NT2/D1 (cell line): ENCODE results near the gene NDNF.

Source experiments
- DNase-seq: peaks from one replicate; pipeline ENCODE4 v3.0.0-alpha.2; 2011; ENCODE audit warnings: low read depth, low spot score
- H3K27me3 ChIP-seq: 2 replicates; pipeline ENCODE4 v1.6.0; 2011; ENCODE audit warnings: mild to moderate bottlenecking; ENCODE audit not compliant: insufficient read length, insufficient read depth
- H3K36me3 ChIP-seq: 2 replicates; pipeline ENCODE4 v1.6.1; 2011; ENCODE audit warnings: mild to moderate bottlenecking, low read length, mixed read lengths; ENCODE audit not compliant: insufficient read depth, insufficient read length
- H3K4me1 ChIP-seq: 2 replicates; pipeline ENCODE4 v1.5.1; 2011; ENCODE audit not compliant: insufficient read depth, insufficient read length
- H3K4me3 ChIP-seq: 2 replicates; pipeline ENCODE4 v1.5.1; 2011; ENCODE audit warnings: low read depth; ENCODE audit not compliant: insufficient read length
- H3K9ac ChIP-seq: 2 replicates; pipeline ENCODE4 v1.6.0; 2011; ENCODE audit warnings: low read depth; ENCODE audit not compliant: insufficient read length
- H3K9me3 ChIP-seq: 2 replicates; pipeline ENCODE4 v1.5.1; 2011; ENCODE audit warnings: mild to moderate bottlenecking, low read length; ENCODE audit not compliant: insufficient read depth
- SUZ12 ChIP-seq: IDR thresholded peaks from 2 replicates; pipeline ENCODE4 v1.6.1; 2011; ENCODE audit not compliant: insufficient read length, insufficient read depth; ENCODE audit errors: extremely low read depth
- YY1 ChIP-seq: IDR thresholded peaks from 2 replicates; pipeline ENCODE4 v1.6.1; 2011; ENCODE audit not compliant: insufficient read length, insufficient read depth
- ZNF274 ChIP-seq: IDR thresholded peaks from 2 replicates; pipeline ENCODE4 v1.6.1; 2011; ENCODE audit warnings: mild to moderate bottlenecking, low read depth, low read length

Gene NDNF

GRCh38 chr4:121041307-121042090, 30.8 kb downstream of the NDNF start:
- H3K4me3 ChIP-seq = no peak overlapping the region
- H3K4me1 ChIP-seq = no peaks in the 10 kb centered on the region
- no peak overlapping the region for H3K9ac ChIP-seq
- no peaks in the 10 kb centered on the region for H3K27me3 ChIP-seq
- H3K9me3 ChIP-seq = no peaks in the 10 kb centered on the region
- no peaks in the 10 kb centered on the region for H3K36me3 ChIP-seq
- peak; percentile 6 for DNase-seq
- TF ChIP-seq SUZ12 = no peak
- no peak for TF ChIP-seq YY1
- no peak for TF ChIP-seq ZNF274

GRCh38 chr4:121034017-121034416, 38.3 kb downstream of the NDNF start:
- no peaks in the 10 kb centered on the region for H3K36me3 ChIP-seq
- H3K27me3 ChIP-seq = no peaks in the 10 kb centered on the region
- H3K4me3 ChIP-seq = no peak overlapping the region
- no peaks in the 10 kb centered on the region for H3K9me3 ChIP-seq
- DNase-seq = no peak
- H3K4me1 ChIP-seq = no peaks in the 10 kb centered on the region
- H3K9ac ChIP-seq = no peak overlapping the region
- TF ChIP-seq SUZ12 (no peak), ZNF274 (no peak), YY1 (no peak)

- no peak for DNase-seq
- Histone ChIP-seq H3K4me3 (no peak overlapping the region), H3K9me3 (no peaks in the 10 kb centered on the region), H3K9ac (no peak overlapping the region), H3K27me3 (no peaks in the 10 kb centered on the region), H3K4me1 (no peaks in the 10 kb centered on the region), H3K36me3 (no peaks in the 10 kb centered on the region)
- TF ChIP-seq ZNF274 (no peak), SUZ12 (no peak), YY1 (no peak)
These were observed 41.6 kb downstream of the NDNF start for GRCh38 chr4:121030711-121031110.

GRCh38 chr4:121030131-121030530, 42.2 kb downstream of the NDNF start:
- Histone ChIP-seq H3K9ac (no peak overlapping the region), H3K27me3 (no peaks in the 10 kb centered on the region), H3K4me1 (no peaks in the 10 kb centered on the region), H3K4me3 (no peak overlapping the region), H3K9me3 (no peaks in the 10 kb centered on the region), H3K36me3 (no peaks in the 10 kb centered on the region)
- TF ChIP-seq SUZ12 = no peak
- no peak for TF ChIP-seq YY1
- no peak for TF ChIP-seq ZNF274
- no peak for DNase-seq

- no peaks in the 10 kb centered on the region for H3K9me3 ChIP-seq
- TF ChIP-seq SUZ12 (no peak), ZNF274 (no peak), YY1 (no peak)
- H3K36me3 ChIP-seq = no peaks in the 10 kb centered on the region
- no peak for DNase-seq
- H3K27me3 ChIP-seq = no peaks in the 10 kb centered on the region
- H3K4me3 ChIP-seq = no peak overlapping the region
- no peak overlapping the region for H3K9ac ChIP-seq
- H3K4me1 ChIP-seq = no peaks in the 10 kb centered on the region
These were observed 46.3 kb downstream of the NDNF start for GRCh38 chr4:121026034-121026433.

GRCh38 chr4:121025540-121025939, 46.8 kb downstream of the NDNF start:
- H3K9ac ChIP-seq = no peak overlapping the region
- H3K9me3 ChIP-seq = no peaks in the 10 kb centered on the region
- H3K4me1 ChIP-seq = no peaks in the 10 kb centered on the region
- no peak overlapping the region for H3K4me3 ChIP-seq
- no peak for DNase-seq
- no peaks in the 10 kb centered on the region for H3K36me3 ChIP-seq
- TF ChIP-seq SUZ12 (no peak), ZNF274 (no peak), YY1 (no peak)
- H3K27me3 ChIP-seq = no peaks in the 10 kb centered on the region

- Histone ChIP-seq H3K27me3 (no peaks in the 10 kb centered on the region), H3K9ac (no peak overlapping the region), H3K9me3 (no peaks in the 10 kb centered on the region), H3K4me3 (no peak overlapping the region), H3K4me1 (no peaks in the 10 kb centered on the region), H3K36me3 (no peaks in the 10 kb centered on the region)
- TF ChIP-seq SUZ12 (no peak), YY1 (no peak), ZNF274 (no peak)
- DNase-seq = no peak
These were observed 53.8 kb downstream of the NDNF start for GRCh38 chr4:121018543-121018942.
